HG03432 (cell line): Measurements from ENCODE around the gene CRKL.
"Not testable (repeated sequence)": the region's sequence is repeated elsewhere in the genome, so short reads cannot be mapped to it uniquely, and the experiment has no call there.

Experiments used
- ATAC-seq: cut with Tn5 transposase; IDR thresholded peaks from one replicate; pipeline ENCODE4 v1.9.1; 2021; ENCODE audit warnings: mild to moderate bottlenecking, moderate library complexity; ENCODE audit not compliant: unreplicated experiment

The CRKL gene

GRCh38 chr22:20931126-20931654 is 14.0 kb downstream of the CRKL start:
- no peak for ATAC-seq

- ATAC-seq: no peak
Observed at GRCh38 chr22:20933910-20934309, 16.7 kb downstream of the CRKL start.

- not testable (repeated sequence) for ATAC-seq
Observed at GRCh38 chr22:20935049-20935448, 17.8 kb downstream of the CRKL start.

- not testable (repeated sequence) for ATAC-seq
Observed at GRCh38 chr22:20935780-20936539, 18.8 kb downstream of the CRKL start.

GRCh38 chr22:20937031-20937793 is 20.0 kb downstream of the CRKL start:
- no peak for ATAC-seq

GRCh38 chr22:20937794-20938671 is 20.8 kb downstream of the CRKL start:
- ATAC-seq: no peak

- not testable (repeated sequence) for ATAC-seq
Observed at GRCh38 chr22:20939457-20940185, 22.4 kb downstream of the CRKL start.

GRCh38 chr22:20940186-20940651 is 23.0 kb downstream of the CRKL start:
- ATAC-seq: no peak

GRCh38 chr22:20940904-20941385 is 23.7 kb downstream of the CRKL start:
- ATAC-seq: no peak

GRCh38 chr22:20942203-20942902 is 25.1 kb downstream of the CRKL start:
- ATAC-seq: not testable (repeated sequence)

GRCh38 chr22:20943104-20943933 is 26.1 kb downstream of the CRKL start:
- no peak for ATAC-seq

- ATAC-seq: no peak
Observed at GRCh38 chr22:20944042-20944441, 26.8 kb downstream of the CRKL start.

GRCh38 chr22:20945578-20945934 is 28.3 kb downstream of the CRKL start:
- ATAC-seq: no peak

GRCh38 chr22:20946080-20946986 is 29.1 kb downstream of the CRKL start:
- no peak for ATAC-seq

GRCh38 chr22:20946991-20947390 is 29.8 kb downstream of the CRKL start:
- no peak for ATAC-seq

- no peak for ATAC-seq
Observed at GRCh38 chr22:20948450-20948849, 31.2 kb downstream of the CRKL start.

GRCh38 chr22:20948989-20949388 is 31.8 kb downstream of the CRKL start:
- no peak for ATAC-seq
